GM13977 (cell line): ENCODE data around the gene EIF4A2.

Experiments
- DNase-seq: peaks from one replicate; pipeline ENCODE4 v3.0.0; 2012; ENCODE audit warnings: low spot score
- in situ Hi-C: fragments of 300-500 bp; cut with MboI; formaldehyde crosslinking; loops from one replicate; pipeline ENCODE4 v1.12.0; 2022; ENCODE audit warnings: low sequenced_read_pairs, low pct_unique_long_range_greater_than_20kb, mixed read lengths, inconsistent platforms; ENCODE audit not compliant: unreplicated experiment
- TF ChIP-seq, protein P1 (sequence below): IDR thresholded peaks from 2 replicates; pipeline ENCODE4 v1.5.1; 2012; ENCODE audit warnings: mild to moderate bottlenecking, control low read depth; ENCODE audit not compliant: insufficient read depth; ENCODE audit errors: extremely low read depth, missing control alignments

The EIF4A2 gene

GRCh38 chr3:186754006-186754405 is 29.4 kb upstream of the EIF4A2 start:
- TF ChIP-seq, protein P1, sequence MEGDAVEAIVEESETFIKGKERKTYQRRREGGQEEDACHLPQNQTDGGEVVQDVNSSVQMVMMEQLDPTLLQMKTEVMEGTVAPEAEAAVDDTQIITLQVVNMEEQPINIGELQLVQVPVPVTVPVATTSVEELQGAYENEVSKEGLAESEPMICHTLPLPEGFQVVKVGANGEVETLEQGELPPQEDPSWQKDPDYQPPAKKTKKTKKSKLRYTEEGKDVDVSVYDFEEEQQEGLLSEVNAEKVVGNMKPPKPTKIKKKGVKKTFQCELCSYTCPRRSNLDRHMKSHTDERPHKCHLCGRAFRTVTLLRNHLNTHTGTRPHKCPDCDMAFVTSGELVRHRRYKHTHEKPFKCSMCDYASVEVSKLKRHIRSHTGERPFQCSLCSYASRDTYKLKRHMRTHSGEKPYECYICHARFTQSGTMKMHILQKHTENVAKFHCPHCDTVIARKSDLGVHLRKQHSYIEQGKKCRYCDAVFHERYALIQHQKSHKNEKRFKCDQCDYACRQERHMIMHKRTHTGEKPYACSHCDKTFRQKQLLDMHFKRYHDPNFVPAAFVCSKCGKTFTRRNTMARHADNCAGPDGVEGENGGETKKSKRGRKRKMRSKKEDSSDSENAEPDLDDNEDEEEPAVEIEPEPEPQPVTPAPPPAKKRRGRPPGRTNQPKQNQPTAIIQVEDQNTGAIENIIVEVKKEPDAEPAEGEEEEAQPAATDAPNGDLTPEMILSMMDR: no peak
- DNase-seq: no peak
- in situ Hi-C loops: no loop called here

DNA sequence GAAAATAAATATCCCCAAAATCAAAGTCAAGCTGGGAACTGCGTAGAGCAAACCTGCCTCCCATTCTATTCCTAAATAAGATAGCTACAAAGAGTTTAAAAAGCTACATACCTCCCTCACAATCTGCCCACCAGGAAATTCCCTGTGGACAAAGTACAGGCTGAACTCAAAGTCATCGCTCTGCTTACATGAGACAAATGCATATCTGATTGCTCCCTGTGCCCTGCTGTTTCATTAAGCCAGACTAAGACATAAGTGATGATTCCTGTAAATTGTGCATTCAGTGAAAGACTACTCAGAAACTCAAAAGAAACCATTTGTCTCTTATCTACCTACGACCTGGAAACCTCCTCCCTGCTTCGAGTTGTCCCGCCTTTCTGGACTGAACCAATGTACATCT is 28.5 kb upstream of the EIF4A2 start:
- no peak for DNase-seq
- TF ChIP-seq, protein P1: no peak
- in situ Hi-C loops: no loop called here

DNA sequence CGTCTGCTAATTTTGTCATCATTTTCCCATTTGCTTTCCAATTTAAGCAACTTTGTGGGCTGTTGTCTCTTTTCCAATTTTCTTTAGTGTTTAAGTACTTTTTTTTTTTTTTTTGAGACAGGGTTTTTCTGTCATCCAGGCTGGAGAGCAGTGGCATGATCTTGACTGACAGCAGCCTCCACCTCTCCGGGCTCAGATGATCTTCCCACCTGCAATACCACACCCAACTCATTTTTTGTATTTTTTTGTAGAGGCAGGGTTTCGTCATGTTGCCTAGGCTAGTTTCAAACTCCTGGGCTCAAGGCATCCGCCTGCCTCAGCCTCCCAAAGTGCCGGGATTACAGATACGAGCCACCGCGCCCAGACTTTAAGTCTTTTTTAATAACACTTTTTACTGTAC is 26.2 kb upstream of the EIF4A2 start:
- in situ Hi-C loops: no loop called here
- no peak for DNase-seq
- TF ChIP-seq, protein P1: no peak

- TF ChIP-seq, protein P1: no peak
- in situ Hi-C loops: no loop called here
- no peak for DNase-seq
These were observed 25.6 kb upstream of the EIF4A2 start for GRCh38 chr3:186757686-186758220.

GRCh38 chr3:186759231-186759930 is 24.0 kb upstream of the EIF4A2 start:
- in situ Hi-C loops: no loop called here
- no peak for DNase-seq
- TF ChIP-seq, protein P1: no peak

- TF ChIP-seq, protein P1: no peak
- in situ Hi-C loops: no loop called here
- DNase-seq: no peak
These were observed 23.1 kb upstream of the EIF4A2 start for GRCh38 chr3:186760141-186760833.
